Stimulated activated CD8-positive, alpha-beta memory T cell treated with anti-CD3 and anti-CD28 coated beads, Interleukin-15, amount 100 ng/mL, for 4 hours (primary cell): ENCODE measurements around the gene ROR2.
"Not testable (repeated sequence)": the region's sequence is repeated elsewhere in the genome, so short reads cannot be mapped to it uniquely, and the experiment has no call there.

Source experiments
- DNase-seq, 2 donors: peaks; one replicate each; pipeline ENCODE4 v3.0.0-alpha.2; 2020; ENCODE audit warnings: low read depth in 2 of 2

ROR2 gene

GRCh38 chr9:91634832-91635231, 315.2 kb downstream of the ROR2 start:
- DNase-seq, result not testable (repeated sequence)

DNA sequence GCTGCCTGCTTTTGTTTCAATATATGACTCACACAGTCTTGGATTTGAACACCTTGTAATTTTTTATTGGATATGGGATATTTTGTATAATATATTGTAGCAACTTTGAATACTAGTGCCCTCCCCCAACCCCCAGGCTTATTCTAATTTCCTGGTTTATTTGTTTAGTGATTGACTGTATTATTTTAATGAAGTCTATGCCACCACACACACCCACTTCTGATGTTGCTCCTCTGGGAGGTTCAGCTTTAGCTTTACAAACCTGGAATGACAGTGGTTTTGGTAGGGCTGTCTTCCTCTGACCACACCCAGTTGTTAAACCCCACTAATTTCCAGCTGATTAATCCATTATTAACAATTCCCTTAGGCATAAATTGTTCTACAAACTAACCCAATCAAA, 320.3 kb downstream of the ROR2 start:
- DNase-seq, result no peak

DNA sequence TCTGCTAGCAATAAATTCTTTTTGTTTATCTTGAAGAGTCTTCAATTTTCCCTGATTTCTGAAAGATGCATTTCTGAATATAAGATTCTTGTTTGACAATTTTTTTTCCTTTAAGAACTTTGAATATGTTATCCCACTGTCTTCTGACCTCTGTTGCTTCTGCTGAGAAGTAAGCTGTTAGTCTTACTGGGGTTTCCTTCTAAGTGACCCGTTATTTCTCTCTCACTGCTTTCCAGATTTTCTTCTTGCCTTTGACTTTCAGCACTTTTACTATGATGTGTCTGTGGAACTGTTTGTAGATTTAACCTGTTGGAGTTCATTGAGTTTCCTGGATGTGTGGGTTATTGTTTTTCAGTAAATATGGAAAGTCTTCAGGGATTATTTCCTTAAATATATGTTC, 321.1 kb downstream of the ROR2 start:
- DNase-seq, result no peak

GRCh38 chr9:91625331-91625730, 324.7 kb downstream of the ROR2 start:
- DNase-seq, result no peak

DNA sequence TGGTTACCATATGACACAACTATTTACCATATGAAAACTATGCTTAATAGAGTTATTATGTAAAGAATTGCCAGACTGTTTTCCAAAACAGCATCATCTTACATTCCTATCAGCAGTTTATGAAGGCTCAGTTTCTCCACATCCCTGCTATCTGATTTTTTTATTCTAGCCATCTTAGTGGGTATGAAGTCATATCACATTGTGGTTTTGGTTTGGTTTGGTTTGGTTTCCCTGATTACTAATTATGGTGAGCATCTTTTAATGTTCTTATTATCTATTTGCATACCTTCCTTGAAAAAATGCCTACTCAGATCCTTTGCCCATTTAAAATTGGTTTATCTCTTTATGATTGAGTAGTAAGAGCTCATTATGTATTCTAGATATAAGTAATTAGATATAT, 327.0 kb downstream of the ROR2 start:
- DNase-seq, result no peak

- DNase-seq, result not testable (repeated sequence)
Observed at GRCh38 chr9:91622121-91622520, 327.9 kb downstream of the ROR2 start.

GRCh38 chr9:91614044-91614443, 336.0 kb downstream of the ROR2 start:
- not testable (repeated sequence) for DNase-seq

DNA sequence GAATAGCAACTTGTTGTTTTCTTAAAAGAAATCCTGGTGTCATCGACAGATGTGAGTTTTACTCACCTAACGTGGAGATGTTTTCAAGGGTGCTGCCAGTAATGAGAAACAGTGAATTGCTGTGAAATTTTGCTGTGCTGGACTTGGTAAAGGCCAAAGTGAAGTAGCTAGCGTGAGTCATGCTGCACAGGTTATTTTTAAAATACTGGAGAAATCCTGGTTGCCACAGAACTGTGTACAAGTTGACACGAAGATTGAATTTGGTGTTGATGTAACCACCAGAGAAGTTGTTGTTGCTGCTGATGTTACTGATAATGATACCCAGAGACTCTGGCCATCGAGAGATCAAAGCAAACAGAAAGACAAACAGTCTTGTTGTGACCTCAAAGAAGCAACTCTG, 338.4 kb downstream of the ROR2 start:
- DNase-seq, result no peak

DNA sequence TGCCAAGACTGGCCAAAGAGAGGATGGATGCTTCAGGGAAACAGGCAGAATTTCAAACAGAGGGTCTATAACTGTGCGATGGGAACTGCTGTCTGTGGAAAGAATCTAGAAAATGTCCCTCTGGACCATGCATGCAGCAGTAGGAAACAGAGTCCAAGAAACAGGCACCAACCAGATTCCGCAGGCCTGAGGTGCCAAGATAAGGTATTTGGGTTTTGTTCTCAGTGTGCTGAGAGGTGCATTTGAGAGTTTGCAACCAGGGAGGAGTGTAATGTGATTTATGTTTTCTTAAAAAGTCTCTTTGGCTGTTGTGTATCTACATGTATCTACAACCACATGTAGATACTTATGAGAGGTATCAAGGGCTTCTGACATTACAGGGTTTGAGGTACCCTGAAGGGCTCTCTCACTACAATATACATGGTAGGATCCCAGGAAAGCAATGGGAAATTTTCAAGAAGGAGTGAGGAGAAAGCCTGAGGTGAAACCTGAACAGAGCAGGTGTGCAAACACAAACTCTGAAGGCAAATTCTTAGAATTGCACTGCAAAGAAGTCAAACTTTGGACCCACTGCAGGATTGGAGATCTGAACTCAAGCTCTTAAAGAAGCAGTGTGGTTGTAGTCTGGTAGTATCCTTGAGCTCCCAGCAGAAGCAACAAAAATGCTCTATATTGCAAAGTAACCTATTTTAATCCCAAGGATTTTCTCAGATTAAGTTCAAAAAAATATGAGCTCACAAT, 343.6 kb downstream of the ROR2 start:
- no peak for DNase-seq

GRCh38 chr9:91604451-91605179, 345.4 kb downstream of the ROR2 start:
- DNase-seq, result no peak

GRCh38 chr9:91603932-91604331, 346.1 kb downstream of the ROR2 start:
- DNase-seq, result no peak

DNA sequence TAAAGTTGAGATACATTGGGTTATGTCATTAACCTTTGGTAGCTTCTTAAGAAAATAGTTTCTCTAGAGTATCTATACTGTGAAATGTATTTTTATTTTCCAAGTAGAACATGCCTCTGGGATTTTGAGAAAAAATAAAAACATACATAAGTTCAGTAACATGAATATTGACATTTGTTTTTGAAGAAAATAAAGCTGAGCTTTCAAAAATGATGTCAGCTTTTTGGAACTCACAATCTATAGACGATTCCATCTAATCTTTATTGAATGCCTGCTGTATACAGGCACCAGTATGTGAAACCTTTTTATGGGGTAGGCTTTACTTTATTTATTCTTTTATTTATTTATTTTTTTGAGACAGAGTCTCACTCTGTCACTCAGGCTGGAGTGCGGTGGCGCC, 350.5 kb downstream of the ROR2 start:
- no peak for DNase-seq

DNA sequence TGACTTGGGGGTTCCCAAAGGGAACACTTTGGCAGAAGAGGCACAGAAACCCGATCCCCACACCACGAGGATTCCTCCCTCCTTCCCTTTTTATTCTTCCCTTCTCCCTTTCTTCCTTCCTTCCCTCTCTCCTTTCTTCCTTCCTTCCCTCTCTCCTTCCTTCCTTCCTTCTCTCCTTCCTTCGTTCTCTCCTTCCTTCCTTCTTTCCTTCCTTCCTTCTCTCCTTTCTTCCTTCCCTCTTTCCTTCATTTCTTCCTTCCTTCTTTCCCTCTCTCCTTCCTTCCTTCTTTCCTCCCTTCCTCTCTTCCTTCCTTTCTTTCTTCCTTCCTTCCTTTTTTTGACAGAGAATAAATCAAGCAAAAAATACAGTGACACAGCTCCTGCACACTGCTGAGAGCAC, 358.4 kb downstream of the ROR2 start:
- no peak for DNase-seq

- no peak for DNase-seq
Observed at GRCh38 chr9:91589101-91589553, 360.9 kb downstream of the ROR2 start.

DNA sequence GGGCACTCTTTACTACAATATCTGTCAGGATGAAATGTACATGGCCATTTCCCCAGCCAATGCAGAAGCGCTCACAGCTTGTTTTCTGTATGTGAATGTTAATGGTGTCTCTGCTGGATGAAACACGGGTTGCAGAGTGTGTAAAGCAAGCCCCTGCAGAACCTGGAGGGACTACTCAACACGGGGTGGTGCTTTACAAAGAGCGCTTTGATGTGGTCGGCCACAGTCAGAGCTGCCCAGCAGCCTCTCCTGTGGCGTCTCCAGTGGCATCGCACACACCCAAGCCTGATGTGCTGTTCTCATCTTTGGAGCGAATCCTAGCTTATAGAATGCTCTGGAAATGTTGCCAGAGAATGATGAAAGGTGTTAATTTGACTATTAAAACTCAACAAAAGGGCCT, 363.7 kb downstream of the ROR2 start:
- DNase-seq, result no peak

DNA sequence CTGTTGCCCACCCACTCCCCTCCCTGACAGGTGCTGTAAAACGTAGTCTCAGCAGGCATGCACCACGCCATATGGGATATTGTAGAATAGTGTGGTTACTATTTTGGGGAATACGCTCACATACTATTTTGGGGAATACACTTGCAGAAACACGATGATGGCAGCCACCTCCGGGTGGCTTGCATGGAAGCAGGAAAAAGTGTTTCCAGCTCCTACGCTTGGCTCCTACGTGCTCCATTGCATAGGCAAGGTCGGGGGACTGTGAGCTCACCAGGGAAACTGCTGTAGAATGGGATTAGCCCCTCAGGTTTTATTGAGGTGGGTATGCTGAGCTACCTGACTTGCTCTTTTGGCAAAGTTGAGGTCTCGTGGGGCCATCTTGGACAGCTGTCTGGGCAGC, 366.1 kb downstream of the ROR2 start:
- DNase-seq, result no peak

DNA sequence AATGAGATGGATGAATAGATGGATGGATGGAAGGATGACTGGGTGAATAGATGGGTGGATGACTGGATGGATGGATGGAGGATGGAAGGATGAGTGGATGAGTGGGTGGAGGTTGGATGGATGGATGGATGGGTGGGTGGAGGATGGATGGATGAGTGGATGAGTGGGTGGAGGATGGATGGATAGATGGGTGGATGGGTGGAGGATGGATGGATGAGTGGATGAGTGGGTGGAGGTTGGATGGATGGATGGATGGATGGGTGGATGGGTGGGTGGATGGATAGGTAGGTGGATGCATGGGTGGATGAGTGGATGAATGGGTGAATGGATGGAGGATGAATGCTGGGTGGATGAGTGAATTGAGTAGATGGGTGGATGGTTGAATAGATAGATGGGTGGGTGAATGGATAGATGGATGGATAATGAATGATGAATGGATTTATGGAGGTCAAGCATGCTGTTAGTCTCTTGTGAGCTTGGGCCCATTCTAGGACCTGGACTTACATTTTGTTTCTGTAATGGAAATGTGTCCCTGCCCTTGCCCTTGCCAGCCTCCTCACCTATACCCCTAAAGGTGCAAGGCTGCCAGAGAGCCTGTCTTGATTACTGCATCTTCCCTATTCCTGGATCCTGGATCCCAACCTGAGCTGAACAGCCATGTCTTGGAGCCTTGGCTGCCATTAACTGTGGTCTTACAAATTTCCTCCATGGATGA, 366.7 kb downstream of the ROR2 start:
- no peak for DNase-seq

GRCh38 chr9:91582181-91582580, 367.8 kb downstream of the ROR2 start:
- DNase-seq, result no peak

- no peak for DNase-seq
Observed at GRCh38 chr9:91580136-91580535, 369.9 kb downstream of the ROR2 start.

GRCh38 chr9:91578911-91579310, 371.1 kb downstream of the ROR2 start:
- DNase-seq, result no peak

GRCh38 chr9:91577633-91578061, 372.4 kb downstream of the ROR2 start:
- DNase-seq, result no peak

- DNase-seq, result no peak
Observed at GRCh38 chr9:91572811-91573210, 377.2 kb downstream of the ROR2 start.

- DNase-seq, result no peak
Observed at GRCh38 chr9:91572044-91572443, 378.0 kb downstream of the ROR2 start.
